ENCODE data around the gene CD52. TPM values are rescaled to one million over a fixed set of nuclear protein-coding genes. Genes with fewer than 3 reads are reported as not detected.

Gene CD52
- total RNA-seq, 1 donor from 2014 or later = 541 TPM

DNA sequence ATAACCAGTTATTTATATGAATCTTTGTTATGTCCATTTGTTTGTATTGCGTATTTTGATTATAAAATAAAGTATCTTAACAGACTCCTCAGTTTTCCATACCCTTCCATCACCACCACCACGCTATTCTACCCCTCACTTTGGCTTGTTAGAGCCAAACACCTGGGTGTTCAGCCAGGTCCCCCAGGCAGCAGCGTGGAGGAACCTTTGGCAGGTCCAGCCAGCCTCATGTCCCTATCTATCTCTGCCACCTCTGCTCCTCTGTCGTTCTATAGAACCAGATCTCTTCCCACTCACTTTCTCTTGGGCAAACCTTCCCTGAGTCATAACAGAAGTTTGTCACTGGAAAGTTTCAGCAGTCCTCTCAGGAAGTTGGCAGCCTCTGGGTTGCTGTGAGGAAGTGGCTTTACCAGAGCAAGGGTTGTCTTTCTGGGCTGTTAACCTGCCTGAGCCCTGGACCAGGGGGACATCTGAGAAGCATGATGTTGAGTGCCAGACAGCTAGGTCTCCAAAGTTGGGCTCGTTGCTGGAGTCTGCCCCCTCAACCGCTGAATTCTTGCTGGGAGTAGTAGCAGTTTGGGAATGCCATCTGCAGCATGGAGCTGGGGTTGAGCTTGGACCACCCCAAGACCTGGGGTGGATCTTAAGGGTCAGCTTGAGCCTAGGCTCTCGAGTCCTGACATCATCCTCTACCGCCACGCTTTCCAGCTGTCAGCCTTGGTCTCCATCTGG is 38.9 kb upstream of the CD52 start:
- H3K4me3 ChIP-seq = peak overlapping the region; percentile 93
- no peaks in the 10 kb centered on the region for H3K27me3 ChIP-seq (ENCODE audit: low read depth)
- DNase-seq = no peak
- ATAC-seq = peak; percentile 22 to 29
- no peak for TF ChIP-seq CTCF (IDR thresholded peaks at IDR 0.05)
- intact Hi-C loops (cut with DNase I) = no loop called here
- peak overlapping the region; percentile 96 for H3K27ac ChIP-seq
- H3K9me3 ChIP-seq = no peaks in the 10 kb centered on the region
- peaks cover 23% of the 10 kb centered on the region for H3K36me3 ChIP-seq
- H3K4me1 ChIP-seq = peaks cover 84% of the 10 kb centered on the region

DNA sequence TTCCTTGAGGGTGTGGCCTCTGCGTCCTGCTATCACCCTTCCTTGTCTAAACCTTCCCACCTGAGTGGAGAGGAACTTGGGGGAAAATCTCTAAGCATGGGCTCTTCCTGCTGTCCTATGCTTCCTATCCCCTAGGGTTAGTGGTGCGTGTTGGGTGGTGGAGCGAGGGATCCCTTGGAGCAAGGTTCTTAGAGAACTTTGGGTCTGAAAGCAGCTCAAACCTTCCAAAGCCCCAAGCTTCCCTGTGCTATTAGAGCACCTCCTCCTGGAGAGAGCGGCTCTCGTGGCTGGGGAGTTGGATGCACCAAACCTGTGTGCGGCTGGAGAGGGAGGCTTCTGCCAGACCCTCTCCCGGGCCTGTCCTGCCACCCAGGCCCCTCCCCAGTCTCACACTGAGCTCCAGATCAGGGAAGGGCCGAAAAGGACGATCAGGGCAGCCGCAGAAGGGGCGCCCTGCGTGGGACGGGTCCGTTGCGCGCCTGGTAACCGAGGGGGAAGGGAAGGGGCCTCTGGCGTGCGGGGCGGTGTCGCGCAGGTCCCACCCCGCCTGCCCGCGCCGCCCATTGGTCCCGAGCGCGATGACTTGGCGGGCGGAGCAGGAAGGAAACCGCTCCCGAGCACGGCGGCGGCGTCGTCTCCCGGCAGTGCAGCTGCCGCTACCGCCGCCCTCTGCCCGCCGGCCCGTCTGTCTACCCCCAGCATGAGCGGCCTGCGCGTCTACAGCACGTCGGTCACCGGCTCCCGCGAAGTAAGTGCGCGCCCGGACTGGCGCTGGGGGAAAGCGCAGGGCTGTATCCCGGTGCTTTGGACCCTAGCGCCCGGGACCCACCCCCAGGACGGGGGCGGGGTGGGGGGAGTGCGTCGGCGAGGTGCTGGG is 38.1 kb upstream of the CD52 start, which contains the start of gene SH3BGRL3:
SH3BGRL3 (plus strand) TSS at position 631 of the 877 bp plus-strand sequence; CDS start at position 701, 70 bp downstream.
- Histone ChIP-seq H3K27ac (peak within 1 kb of the TSS; percentile 96), H3K4me1 (peaks cover 88% of the 10 kb centered on the region), H3K27me3 (ENCODE audit: low read depth) (no peaks in the 10 kb centered on the region), H3K4me3 (peak within 1 kb of the TSS; percentile 93), H3K36me3 (peaks cover 27% of the 10 kb centered on the region), H3K9me3 (no peaks in the 10 kb centered on the region)
- intact Hi-C loops (cut with DNase I) = no loop called here
- peak; percentile 89 to 91 for ATAC-seq
- TF ChIP-seq CTCF (IDR thresholded peaks at IDR 0.05) = peak; percentile 38
- peak; percentile 94 for DNase-seq

GRCh38 chr1:26280333-26281042 is 37.3 kb upstream of the CD52 start:
- no peaks in the 10 kb centered on the region for H3K27me3 ChIP-seq (ENCODE audit: low read depth)
- no peak for TF ChIP-seq CTCF (IDR thresholded peaks at IDR 0.05)
- H3K27ac ChIP-seq = peak overlapping the region; percentile 96
- H3K36me3 ChIP-seq = peaks cover 27% of the 10 kb centered on the region
- H3K4me3 ChIP-seq = peak overlapping the region; percentile 93
- no peak for ATAC-seq
- DNase-seq = no peak
- peaks cover 91% of the 10 kb centered on the region for H3K4me1 ChIP-seq
- no peaks in the 10 kb centered on the region for H3K9me3 ChIP-seq
- intact Hi-C loops (cut with DNase I) = no loop called here

GRCh38 chr1:26281091-26281958 is 36.4 kb upstream of the CD52 start:
- intact Hi-C loops (cut with DNase I) = no loop called here
- TF ChIP-seq CTCF (IDR thresholded peaks at IDR 0.05) = no peak
- H3K36me3 ChIP-seq = peaks cover 27% of the 10 kb centered on the region
- peak overlapping the region; percentile 96 for H3K27ac ChIP-seq
- ATAC-seq = no peak
- no peaks in the 10 kb centered on the region for H3K9me3 ChIP-seq
- peak overlapping the region; percentile 93 for H3K4me3 ChIP-seq
- peaks cover 91% of the 10 kb centered on the region for H3K4me1 ChIP-seq
- no peaks in the 10 kb centered on the region for H3K27me3 ChIP-seq (ENCODE audit: low read depth)
- DNase-seq = no peak
